ENCODE measurements around the gene B3GAT2. TPM values are rescaled to one million over a fixed set of nuclear protein-coding genes. Genes with fewer than 3 reads are reported as not detected.

B3GAT2 gene
- total and polyA plus RNA-seq, 2 of the 13 experiments (the other 11 are each of a cell fraction or from before 2014, with no cell fraction given) = 0.01 to 0.02 TPM

DNA sequence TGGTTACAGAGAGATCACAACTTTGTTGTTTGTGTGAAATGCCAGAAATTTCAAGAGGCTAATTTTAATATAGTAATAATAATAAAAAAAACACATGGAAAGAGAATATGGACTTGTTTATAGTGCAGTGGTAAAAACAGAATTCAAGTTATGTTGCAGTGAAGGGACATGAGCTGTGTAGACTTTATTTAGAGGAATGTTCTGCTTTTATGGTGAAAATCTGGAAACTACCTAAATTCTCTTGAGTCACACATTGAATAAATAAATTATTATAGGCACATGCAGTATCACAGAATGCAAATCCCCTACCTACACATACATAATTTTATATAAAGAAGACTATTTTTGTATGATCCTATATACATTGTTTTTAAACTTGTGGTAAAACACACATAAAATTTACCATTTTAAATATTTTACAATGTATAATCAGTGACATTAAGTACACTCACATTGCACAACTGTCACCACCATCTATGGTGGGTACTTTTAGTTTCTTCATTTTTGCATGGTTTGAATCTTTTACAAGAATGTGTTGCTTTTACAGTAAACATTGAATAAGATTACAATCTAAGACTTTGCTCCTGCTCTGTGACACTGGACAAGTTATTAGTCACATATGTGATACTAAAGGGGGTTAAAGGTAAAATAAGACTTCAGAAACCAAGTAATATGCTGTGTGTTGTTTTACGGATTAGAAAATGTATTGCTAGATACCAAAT lies 107.4 kb downstream of the B3GAT2 start (continued):
- TF ChIP-seq MAZ (IDR thresholded peaks at IDR 0.05; ENCODE audit: borderline replicate concordance, low read depth, low read length) (no peak), MAZ (CRISPR knock-in tag; IDR thresholded peaks at IDR 0.05; ENCODE audit: low read depth) (no peak), IRX3 (CRISPR knock-in tag; IDR thresholded peaks at IDR 0.05; ENCODE audit: borderline replicate concordance, low read depth) (no peak), DNMT3B (CRISPR knock-in tag; conservative IDR thresholded peaks at IDR 0.05) (no peak), ZNF691 (CRISPR knock-in tag; IDR thresholded peaks at IDR 0.05; ENCODE audit: borderline replicate concordance, low read depth) (no peak)
- TF ChIP-seq, protein P1, sequence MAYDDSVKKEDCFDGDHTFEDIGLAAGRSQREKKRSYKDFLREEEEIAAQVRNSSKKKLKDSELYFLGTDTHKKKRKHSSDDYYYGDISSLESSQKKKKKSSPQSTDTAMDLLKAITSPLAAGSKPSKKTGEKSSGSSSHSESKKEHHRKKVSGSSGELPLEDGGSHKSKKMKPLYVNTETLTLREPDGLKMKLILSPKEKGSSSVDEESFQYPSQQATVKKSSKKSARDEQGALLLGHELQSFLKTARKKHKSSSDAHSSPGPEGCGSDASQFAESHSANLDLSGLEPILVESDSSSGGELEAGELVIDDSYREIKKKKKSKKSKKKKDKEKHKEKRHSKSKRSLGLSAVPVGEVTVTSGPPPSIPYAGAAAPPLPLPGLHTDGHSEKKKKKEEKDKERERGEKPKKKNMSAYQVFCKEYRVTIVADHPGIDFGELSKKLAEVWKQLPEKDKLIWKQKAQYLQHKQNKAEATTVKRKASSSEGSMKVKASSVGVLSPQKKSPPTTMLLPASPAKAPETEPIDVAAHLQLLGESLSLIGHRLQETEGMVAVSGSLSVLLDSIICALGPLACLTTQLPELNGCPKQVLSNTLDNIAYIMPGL (CRISPR knock-in tag; IDR thresholded peaks at IDR 0.05; ENCODE audit: borderline replicate concordance in 1 of 2, low read depth in 1 of 2) = no peak
- TF ChIP-seq, protein P2, sequence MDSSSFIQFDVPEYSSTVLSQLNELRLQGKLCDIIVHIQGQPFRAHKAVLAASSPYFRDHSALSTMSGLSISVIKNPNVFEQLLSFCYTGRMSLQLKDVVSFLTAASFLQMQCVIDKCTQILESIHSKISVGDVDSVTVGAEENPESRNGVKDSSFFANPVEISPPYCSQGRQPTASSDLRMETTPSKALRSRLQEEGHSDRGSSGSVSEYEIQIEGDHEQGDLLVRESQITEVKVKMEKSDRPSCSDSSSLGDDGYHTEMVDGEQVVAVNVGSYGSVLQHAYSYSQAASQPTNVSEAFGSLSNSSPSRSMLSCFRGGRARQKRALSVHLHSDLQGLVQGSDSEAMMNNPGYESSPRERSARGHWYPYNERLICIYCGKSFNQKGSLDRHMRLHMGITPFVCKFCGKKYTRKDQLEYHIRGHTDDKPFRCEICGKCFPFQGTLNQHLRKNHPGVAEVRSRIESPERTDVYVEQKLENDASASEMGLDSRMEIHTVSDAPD (CRISPR knock-in tag; IDR thresholded peaks at IDR 0.05) = no peak

All from HepG2 (cell line).